GM15510 (cell line): Measurements from ENCODE around the gene BABAM2.

Experiments
- POLR2A ChIP-seq: IDR thresholded peaks from 3 replicates; pipeline ENCODE4 v1.6.1; 2011; ENCODE audit warnings: borderline replicate concordance; ENCODE audit not compliant: insufficient read length; ENCODE audit errors: extremely low read depth

Gene BABAM2

DNA sequence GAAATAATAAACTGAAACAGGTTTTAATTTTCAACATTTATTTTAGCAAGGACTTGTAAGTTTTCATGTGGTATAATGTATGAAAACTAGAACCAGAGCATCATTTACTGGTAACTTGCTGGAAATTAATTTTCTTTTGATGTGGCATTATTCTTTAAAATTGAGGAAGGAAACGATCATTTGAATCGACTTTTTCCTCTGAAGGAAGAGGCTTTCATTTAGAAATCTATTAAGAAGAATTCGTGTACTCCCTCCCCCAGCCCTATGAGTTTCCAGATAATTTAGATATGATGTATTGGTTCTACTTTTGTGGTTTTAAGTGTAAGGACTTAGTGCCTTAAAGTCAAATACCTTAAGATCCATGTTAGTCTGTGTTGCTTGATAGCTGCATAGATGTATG lies 2.5 kb downstream of the BABAM2 start:
- TF ChIP-seq POLR2A: no peak

DNA sequence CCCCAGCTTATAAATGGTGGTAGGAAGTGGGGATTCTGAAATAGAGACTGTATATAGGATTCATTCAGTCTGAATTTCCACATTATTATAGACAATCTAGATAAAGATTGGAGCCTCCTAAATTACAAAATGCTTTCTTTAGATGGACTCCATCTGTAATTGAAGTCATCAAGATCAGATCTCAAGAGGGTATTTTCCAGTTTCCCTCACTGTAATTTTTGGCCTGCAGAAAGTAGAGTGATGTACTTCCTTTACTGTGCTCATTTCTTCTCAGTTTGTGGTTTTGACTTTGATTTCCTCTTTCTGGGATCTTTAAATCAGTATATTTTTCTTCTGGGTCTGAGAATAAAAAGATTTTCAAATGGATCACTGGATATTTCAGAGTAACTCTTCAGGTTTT lies 7.2 kb downstream of the BABAM2 start:
- TF ChIP-seq POLR2A: no peak

DNA sequence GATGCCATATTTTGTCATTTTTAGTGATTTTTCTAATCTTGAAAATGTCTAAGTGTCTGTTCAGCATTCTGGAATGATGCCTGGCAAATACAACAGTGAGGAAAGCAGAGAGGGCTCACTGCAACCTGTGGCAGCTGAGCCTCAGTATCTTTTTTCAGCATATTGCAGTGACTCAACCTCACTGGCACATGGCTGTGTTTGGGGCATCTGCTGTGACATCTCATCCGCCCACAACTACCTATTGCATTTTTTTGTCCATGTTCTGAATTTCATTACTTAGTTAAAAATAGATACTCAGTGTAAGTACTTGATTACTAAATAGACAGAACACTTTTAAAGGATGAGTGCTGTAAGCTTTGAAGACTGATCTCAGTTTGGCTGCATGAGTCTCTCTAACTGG lies 10.7 kb downstream of the BABAM2 start:
- no peak for TF ChIP-seq POLR2A

DNA sequence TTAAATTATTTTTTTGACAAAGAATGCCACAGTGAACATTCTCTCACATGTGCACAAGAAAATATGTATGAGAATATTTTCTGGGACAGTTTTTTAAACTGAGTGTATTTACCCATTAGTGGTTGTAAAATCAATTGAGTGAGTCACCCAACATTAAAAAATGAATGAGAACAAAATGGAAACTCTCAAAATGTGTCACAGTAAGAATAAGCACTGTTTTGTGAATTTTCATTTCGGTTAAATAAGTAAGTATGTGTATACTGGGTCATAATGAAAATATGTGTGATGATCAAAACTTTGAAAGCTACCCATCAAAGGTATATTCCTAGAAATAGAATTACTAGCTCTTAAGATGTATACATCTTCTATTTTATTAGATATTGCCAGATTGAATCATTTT lies 11.6 kb downstream of the BABAM2 start:
- no peak for TF ChIP-seq POLR2A

DNA sequence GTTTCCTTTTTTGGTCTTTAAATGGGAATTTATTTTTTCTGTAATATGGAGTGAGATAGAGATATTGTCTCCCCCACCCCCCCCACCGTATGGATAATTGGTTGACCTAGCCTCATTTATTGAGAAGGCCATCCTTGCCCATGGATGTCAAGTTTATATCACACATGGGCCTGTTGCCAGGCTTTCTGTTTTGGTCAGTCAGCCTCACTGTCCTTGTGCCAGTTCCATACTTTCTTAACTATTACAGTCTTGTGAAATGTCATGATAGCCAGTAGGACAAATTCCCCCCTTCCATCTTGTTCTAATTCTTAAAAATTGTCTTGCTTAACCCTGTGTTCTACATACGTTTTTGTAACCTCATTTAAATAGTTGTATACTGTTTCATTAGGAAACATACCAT lies 12.5 kb downstream of the BABAM2 start:
- TF ChIP-seq POLR2A: no peak

DNA sequence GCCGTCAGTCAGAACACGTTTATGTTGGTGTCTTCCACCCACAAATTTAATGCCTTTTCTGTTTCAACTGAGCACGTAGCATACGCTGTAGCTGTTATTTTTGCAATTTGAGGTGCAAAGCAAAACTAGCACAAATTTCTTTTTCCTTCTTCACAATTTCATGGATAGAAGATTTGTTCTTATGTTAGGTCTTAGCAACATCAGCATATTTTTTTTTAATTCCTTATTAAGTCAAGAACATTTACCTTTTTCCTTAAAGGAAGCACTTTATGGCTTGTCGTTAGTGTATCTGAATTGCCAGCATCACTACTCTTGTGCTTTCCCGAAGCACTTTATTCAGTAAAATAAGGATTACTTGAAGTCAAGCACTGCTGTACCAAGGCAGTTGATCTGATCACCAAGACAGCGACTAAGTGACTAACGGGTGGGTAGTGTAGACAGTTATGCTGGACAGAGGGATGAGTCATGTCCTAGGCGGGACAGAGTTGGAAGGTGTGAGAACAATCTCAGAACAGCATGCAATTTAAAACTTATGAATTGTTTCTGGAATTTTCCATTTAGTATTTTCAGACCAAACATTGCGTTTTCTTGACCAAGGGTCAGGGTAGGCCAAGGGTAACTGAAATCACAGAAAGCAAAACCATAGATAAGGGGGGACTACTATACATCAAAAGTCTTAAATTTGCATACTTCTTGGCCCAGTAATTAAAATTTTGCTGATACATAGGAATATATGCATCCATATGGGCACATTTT lies 13.3 kb downstream of the BABAM2 start:
- TF ChIP-seq POLR2A: no peak

DNA sequence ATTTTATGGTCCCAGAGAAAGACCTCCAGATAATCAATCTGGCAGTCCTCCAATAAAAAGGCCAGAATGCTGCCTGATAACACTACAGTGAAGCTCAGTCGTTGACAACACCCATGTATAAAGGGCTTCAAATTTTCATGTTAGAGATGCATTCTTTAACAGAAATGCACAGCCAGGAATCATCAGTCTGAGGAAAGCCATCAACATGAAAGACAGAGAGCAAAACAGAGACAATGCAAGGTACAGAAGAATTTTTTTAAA lies 13.8 kb downstream of the BABAM2 start:
- no peak for TF ChIP-seq POLR2A

DNA sequence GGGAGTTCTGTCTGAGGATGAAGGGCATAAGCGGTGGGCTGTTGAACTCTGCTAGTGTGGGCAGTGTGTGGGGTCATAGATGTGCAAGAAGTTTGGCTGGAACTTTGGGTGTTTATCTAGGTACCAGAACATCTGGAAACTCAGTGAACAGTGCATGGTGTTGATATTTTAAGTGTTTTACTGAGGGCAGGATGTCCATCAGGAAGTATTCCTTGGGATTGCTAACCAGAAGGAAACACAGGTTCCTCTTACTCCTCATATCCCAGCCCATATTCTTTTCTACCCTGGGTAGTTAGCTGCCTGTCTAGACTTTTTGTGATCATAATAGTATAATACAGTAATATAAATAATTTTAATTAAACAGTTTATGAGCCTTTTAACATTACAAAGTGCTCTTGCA lies 15.5 kb downstream of the BABAM2 start:
- no peak for TF ChIP-seq POLR2A

DNA sequence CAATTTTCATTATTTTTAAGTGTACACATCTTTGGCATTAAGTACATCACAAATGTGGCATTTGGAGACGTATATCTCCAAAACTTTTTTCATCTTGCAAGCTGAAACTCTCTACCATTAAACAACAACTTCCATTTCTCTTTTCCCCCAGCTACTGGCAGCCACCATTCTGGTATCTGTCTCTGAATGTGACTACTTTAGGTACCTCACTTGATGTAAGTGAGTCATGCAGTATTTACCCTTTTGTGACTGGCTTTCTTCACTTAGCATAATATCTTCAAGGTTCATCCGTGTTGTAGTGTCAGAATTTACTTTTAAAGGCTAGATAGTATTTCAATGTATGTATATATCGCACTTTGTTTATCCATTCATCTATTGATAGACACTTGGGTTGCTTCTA lies 17.0 kb downstream of the BABAM2 start:
- TF ChIP-seq POLR2A: no peak

DNA sequence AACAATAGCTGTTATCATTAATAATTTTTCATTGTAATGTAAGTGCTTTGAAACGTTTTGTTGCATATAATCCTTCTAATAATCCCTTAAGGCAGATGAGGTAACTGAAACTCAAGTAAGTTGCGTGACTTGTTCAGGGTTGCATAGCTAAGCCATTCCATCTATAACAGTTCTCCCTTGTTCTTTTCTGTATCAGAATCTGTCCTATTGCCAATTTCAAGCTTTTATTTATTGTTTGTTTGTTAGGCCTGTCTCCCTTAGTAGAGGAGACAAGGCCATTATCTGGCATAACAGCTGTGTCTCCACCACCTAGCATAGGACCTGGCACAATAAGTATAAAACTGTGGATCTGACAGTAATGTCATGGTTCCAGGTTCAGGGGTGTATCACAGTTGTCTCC lies 19.4 kb downstream of the BABAM2 start:
- no peak for TF ChIP-seq POLR2A

DNA sequence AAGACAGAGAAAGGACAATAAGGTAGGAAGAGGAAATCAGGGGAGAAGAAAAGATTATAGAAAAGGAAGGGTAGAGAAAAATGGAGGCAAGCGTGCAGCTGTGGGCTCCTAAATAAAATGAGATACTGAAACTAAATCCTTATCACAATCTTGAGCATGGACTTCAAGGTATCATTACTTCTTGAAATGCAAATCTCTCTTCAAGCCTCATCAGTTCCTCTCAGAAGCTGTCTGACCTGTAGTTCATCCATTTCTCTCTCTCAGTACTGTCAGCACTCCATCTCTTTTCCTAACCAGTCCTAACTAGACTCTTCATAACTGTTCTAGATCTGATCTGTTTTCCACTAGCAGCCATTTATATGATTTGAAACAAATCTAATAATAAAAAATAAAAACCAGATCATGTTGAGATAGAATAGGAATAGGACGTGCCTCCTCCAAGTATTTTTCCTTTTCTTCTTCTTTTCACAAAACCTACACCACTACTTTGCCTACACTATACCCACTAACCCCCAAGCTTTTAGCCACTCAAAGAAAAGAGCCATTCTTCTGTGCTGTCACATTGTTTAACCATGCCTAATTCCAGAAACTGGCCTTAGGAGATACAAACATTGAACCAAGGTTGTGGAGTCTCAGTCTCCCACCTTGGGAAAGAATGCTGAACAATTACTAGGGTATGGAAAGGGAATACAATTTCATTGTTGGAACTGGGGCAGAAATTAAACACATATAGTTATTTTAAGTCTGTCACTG lies 21.1 kb downstream of the BABAM2 start:
- TF ChIP-seq POLR2A: no peak

DNA sequence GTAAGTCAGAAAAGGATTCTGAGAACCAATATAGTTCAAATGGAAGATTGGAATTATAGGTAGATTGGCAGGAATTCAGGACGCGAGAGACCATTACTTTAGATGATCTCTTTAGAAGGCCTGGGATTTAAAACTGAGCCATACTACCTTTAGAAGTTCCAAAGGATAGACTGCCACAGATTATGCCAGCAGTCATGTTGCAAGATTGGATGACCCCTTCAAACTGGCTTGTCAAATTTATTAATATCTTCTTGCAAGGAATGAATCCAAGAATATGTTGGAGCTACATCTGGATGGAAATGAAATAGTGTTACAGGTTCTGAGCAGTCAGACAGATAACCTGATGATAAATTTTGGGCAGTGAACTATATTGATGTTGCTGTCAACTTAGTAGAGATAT lies 22.0 kb downstream of the BABAM2 start:
- no peak for TF ChIP-seq POLR2A

DNA sequence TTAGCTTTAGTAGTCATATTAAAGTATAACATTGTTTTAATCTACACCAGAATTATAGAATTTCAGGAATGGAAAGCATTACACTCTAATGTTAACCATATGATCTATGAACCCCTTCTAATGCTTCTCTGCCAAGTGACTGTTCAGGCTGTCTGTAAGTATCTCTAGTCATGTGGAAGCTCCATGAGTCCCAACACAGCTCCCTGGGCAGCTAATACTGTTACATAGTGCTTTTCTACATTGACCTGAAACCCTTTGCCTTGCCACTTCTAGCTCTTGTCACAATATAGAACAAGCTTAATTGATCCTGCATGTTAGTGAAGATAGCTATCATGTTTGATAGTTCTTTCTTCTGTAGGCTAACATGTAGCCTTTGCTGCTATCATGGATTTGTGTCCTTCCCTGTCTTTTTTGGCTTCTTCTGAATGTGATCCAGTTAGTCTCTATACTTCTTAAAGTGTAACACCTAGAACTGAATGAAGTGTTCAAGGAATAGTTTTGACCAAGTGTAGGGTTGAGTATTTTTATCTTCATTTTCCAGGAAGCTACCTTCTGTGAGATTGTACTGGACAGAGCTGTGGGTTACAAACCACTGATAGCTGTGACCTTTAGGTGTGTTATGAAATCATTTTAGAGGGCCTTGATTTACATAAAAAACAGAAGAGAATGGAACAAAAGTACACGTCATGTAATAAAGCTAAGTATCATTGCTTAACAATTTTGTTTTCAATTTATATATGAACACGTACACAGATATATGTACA lies 23.7 kb downstream of the BABAM2 start:
- no peak for TF ChIP-seq POLR2A

DNA sequence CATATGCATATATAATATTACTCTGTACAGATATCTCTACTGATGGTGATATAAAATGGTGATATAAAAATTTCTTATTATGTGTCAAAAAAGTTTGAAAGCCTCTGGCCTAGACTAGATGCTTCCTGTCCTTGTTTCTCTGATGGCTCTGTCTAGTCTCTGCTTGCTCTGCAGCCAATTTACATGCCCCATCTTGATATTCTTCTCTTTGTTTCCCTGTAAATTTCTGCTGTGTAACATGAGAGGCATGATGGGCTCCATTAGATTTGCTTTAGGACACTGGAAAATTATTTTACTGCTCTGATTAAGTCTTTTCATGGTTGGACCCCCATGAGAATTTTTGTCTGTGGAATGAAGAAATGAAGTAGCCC lies 24.3 kb downstream of the BABAM2 start:
- no peak for TF ChIP-seq POLR2A

DNA sequence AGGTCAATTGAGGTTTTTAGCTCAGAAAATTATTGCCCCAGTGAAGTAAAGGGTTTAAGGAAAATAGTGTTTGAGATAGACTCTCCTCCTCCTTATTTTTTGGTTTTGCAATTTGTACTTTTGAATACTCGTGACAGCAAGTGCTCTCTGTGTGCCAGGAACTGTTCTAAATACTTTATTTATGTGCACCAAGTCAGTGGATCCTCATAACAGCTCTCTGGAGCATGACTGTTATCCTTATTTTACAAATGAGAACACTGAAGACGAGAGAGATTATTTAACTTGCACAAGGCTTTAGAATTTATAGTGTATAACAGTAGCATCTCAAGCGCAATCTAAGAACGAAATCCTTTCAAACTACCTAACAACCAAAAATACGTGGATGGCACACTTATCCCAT lies 24.7 kb downstream of the BABAM2 start:
- no peak for TF ChIP-seq POLR2A

DNA sequence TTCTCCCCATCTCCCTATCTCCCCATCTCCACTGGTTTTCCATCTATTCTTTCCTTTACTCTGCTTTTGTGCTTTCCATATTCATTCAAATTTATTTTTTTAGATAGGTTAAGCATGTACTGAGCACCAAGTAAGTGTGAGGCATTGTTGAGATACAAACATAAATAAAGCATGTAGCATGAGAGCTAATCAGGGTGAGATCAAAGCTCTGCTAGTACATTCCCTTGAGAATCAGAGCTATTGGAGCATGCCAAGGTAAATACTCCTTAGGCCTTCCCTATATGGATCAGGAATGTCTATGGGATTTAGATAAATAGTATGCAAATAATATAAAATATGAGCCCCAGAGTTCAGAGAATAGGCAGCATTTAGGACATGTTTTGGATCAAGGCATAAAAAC lies 25.3 kb downstream of the BABAM2 start:
- no peak for TF ChIP-seq POLR2A
